H1 (cell line): ENCODE measurements around the gene PALD1. TPM values are rescaled to one million over a fixed set of nuclear protein-coding genes. Genes with fewer than 3 reads are reported as not detected.

Experiments used
- CTCF ChIA-PET: fragments of 300-600 bp; sonication (Branson Sonifier 250); formaldehyde crosslinking; loops from one replicate; lab custom pipeline; 2021; ENCODE audit not compliant: partially characterized antibody; lab: Charles Lee
- POLR2A ChIA-PET: fragments of 300-600 bp; sonication (Branson Sonifier 250); formaldehyde crosslinking; loops from one replicate; lab custom pipeline; 2021; ENCODE audit warnings: inconsistent platforms; ENCODE audit not compliant: partially characterized antibody; lab: Charles Lee
- DNase-seq, 2 experiments: peaks; one replicate each; pipeline versions ENCODE4 v3.0.0 to v3.0.0-alpha.2; 2010 to 2022; ENCODE audit warnings: low spot score in 2 of 2, low read depth in 1 of 2, mixed read lengths in 1 of 2
- FAIRE-seq: peaks from 2 replicates; lab custom pipeline; 2011; peaks lifted over from hg19 to GRCh38; lab: Jason Lieb, UNC
- H2AFZ ChIP-seq: 2 replicates; pipeline ENCODE4 v1.8.1; 2012; ENCODE audit warnings: low read length, inconsistent platforms
- H2AK5ac ChIP-seq: 2 replicates; pipeline ENCODE4 v1.6.1; 2013; ENCODE audit warnings: low read depth, low read length
- H2BK120ac ChIP-seq: replicated peaks from 2 replicates; pipeline ENCODE3; 2013; ENCODE audit warnings: low read depth, low read length, inconsistent platforms
- H2BK12ac ChIP-seq: 2 replicates; pipeline ENCODE4 v1.6.1; 2013; ENCODE audit warnings: low read depth, low read length
- H2BK15ac ChIP-seq: 2 replicates; pipeline ENCODE4 v1.6.1; 2013; ENCODE audit warnings: low read length
- H2BK20ac ChIP-seq: 2 replicates; pipeline ENCODE4 v1.6.1; 2013; ENCODE audit warnings: low read length
- H2BK5ac ChIP-seq: 2 replicates; pipeline ENCODE4 v1.6.1; 2013; ENCODE audit warnings: low read depth, low read length
- H3K14ac ChIP-seq: 2 replicates; pipeline ENCODE4 v1.6.1; 2013; ENCODE audit warnings: inconsistent platforms; ENCODE audit not compliant: insufficient read length
- H3K18ac ChIP-seq: 2 replicates; pipeline ENCODE4 v1.6.1; 2013; ENCODE audit warnings: low read length; ENCODE audit errors: extremely low read depth
- H3K23ac ChIP-seq: 2 replicates; pipeline ENCODE4 v1.6.1; 2013; ENCODE audit warnings: inconsistent platforms; ENCODE audit not compliant: insufficient read length
- H3K23me2 ChIP-seq: 2 replicates; pipeline ENCODE4 v1.6.1; 2013; ENCODE audit warnings: low read depth, low read length
- H3K27ac ChIP-seq: 2 replicates; pipeline ENCODE4 v1.6.1; 2011; ENCODE audit warnings: low read depth, low read length, inconsistent platforms
- H3K27me3 ChIP-seq, 4 experiments: replicated peaks in 1 of 4; 1 replicate in 1 of 4; 2 replicates in 3 of 4; pipeline versions ENCODE4 v1.6.1 to v1.8.1; 2011 to 2013; ENCODE audit warnings: low read length in 3 of 4, mild to moderate bottlenecking in 3 of 4, inconsistent platforms in 2 of 4, mixed read lengths in 2 of 4, moderate library complexity in 1 of 4; ENCODE audit not compliant: control insufficient read depth in 3 of 4, insufficient read depth in 3 of 4; ENCODE audit errors: extremely low read depth in 1 of 4
- H3K36me3 ChIP-seq, 4 experiments: 2 replicates each; pipeline versions ENCODE4 v1.6.1 to v1.8.1; 2011 to 2013; ENCODE audit warnings: mild to moderate bottlenecking in 4 of 4, low read length in 3 of 4, moderate library complexity in 2 of 4, control low read depth in 1 of 4, inconsistent platforms in 1 of 4; ENCODE audit not compliant: insufficient read depth in 4 of 4, control insufficient read depth in 2 of 4
- H3K4ac ChIP-seq: replicated peaks from 2 replicates; pipeline ENCODE3; 2013; ENCODE audit warnings: low read length, low read depth, mixed read lengths, inconsistent platforms; ENCODE audit not compliant: insufficient read length
- H3K4me1 ChIP-seq, 4 experiments: replicated peaks in 1 of 4; 1 replicate in 1 of 4; 2 replicates in 3 of 4; pipeline versions ENCODE4 v1.6.1 to v1.8.1; 2011 to 2013; ENCODE audit warnings: low read length in 3 of 4, inconsistent platforms in 2 of 4, mixed read lengths in 1 of 4; ENCODE audit not compliant: insufficient read depth in 4 of 4, control insufficient read depth in 3 of 4
- H3K4me2 ChIP-seq, 2 experiments: 2 replicates each; pipeline versions ENCODE4 v1.6.1 to v1.8.1; 2011 to 2013; ENCODE audit warnings: low read depth in 2 of 2, low read length in 2 of 2, control low read depth in 1 of 2, inconsistent platforms in 1 of 2, mild to moderate bottlenecking in 1 of 2; ENCODE audit not compliant: insufficient read depth in 1 of 2
- H3K4me3 ChIP-seq, 4 experiments: fragments of 200-600, 300-600 bp in 1 of 4; sonication (generic), shearing (Covaris generic), sonication (Bioruptor Twin) in 1 of 4; 2 replicates each; pipeline versions ENCODE4 v1.5.1 to v1.8.1; 2011 to 2016; ENCODE audit warnings: low read length in 4 of 4, low read depth in 3 of 4, control low read depth in 2 of 4, inconsistent platforms in 2 of 4, mild to moderate bottlenecking in 2 of 4, mixed read lengths in 1 of 4, moderate library complexity in 1 of 4; ENCODE audit not compliant: insufficient read depth in 2 of 4; ENCODE audit errors: extremely low read depth in 1 of 4
- H3K56ac ChIP-seq: replicated peaks from 2 replicates; pipeline ENCODE3; 2013; ENCODE audit warnings: low read depth, mild to moderate bottlenecking, mixed read lengths, low read length, inconsistent platforms; ENCODE audit not compliant: insufficient read length
- H3K79me1 ChIP-seq: 2 replicates; pipeline ENCODE4 v1.6.1; 2013; ENCODE audit warnings: low read depth, low read length, control low read depth
- H3K79me2 ChIP-seq, 2 experiments: 2 replicates each; pipeline versions ENCODE4 v1.6.1 to v1.8.1; 2012 to 2013; ENCODE audit warnings: low read length in 2 of 2, mild to moderate bottlenecking in 2 of 2, inconsistent platforms in 1 of 2; ENCODE audit not compliant: insufficient read depth in 2 of 2, control insufficient read depth in 1 of 2
- H3K9ac ChIP-seq, 4 experiments: replicated peaks in 1 of 4; 1 replicate in 1 of 4; 2 replicates in 3 of 4; pipeline versions ENCODE4 v1.6.1 to v1.8.1; 2011 to 2013; ENCODE audit warnings: low read depth in 3 of 4, low read length in 3 of 4, control low read depth in 2 of 4, mild to moderate bottlenecking in 2 of 4, moderate library complexity in 2 of 4, inconsistent platforms in 1 of 4; ENCODE audit errors: extremely low read depth in 1 of 4
- H3K9me3 ChIP-seq, 2 experiments: 2 replicates each; pipeline versions ENCODE4 v1.6.1 to v1.8.1; 2012 to 2013; ENCODE audit warnings: mild to moderate bottlenecking in 2 of 2, moderate library complexity in 2 of 2, control low read depth in 1 of 2, inconsistent platforms in 1 of 2, low read depth in 1 of 2, low read length in 1 of 2, mixed read lengths in 1 of 2; ENCODE audit not compliant: insufficient read depth in 2 of 2
- H4K20me1 ChIP-seq, 2 experiments: replicated peaks in 1 of 2; 2 replicates each; pipeline versions ENCODE3 to v1.8.1; 2011 to 2013; ENCODE audit warnings: inconsistent platforms in 2 of 2, low read length in 2 of 2, mild to moderate bottlenecking in 1 of 2; ENCODE audit not compliant: insufficient read depth in 2 of 2, control insufficient read depth in 1 of 2
- H4K5ac ChIP-seq: 2 replicates; pipeline ENCODE4 v1.6.1; 2013; ENCODE audit warnings: low read length, low read depth, mixed read lengths, inconsistent platforms; ENCODE audit not compliant: insufficient read length
- H4K8ac ChIP-seq: 2 replicates; pipeline ENCODE4 v1.8.0; 2013; ENCODE audit warnings: mild to moderate bottlenecking, moderate library complexity, low read length, inconsistent platforms; ENCODE audit not compliant: insufficient read depth; ENCODE audit errors: extremely low read depth
- H4K91ac ChIP-seq: replicated peaks from 2 replicates; pipeline ENCODE3; 2013; ENCODE audit warnings: low read length, mixed read lengths, inconsistent platforms; ENCODE audit not compliant: insufficient read length
- CREB1 ChIP-seq: IDR thresholded peaks from 2 replicates; pipeline ENCODE4 v1.6.1; 2012; ENCODE audit warnings: inconsistent platforms
- EGR1 ChIP-seq: IDR thresholded peaks from 2 replicates; pipeline ENCODE4 v1.6.1; 2011; ENCODE audit warnings: low read depth, low read length, borderline replicate concordance
- GABPA ChIP-seq: IDR thresholded peaks from 2 replicates; pipeline ENCODE4 v1.6.1; 2011; ENCODE audit warnings: mild to moderate bottlenecking, low read length, moderate library complexity, borderline replicate concordance; ENCODE audit not compliant: insufficient read depth
- NANOG ChIP-seq: IDR thresholded peaks from 2 replicates; pipeline ENCODE4 v1.6.1; 2011; ENCODE audit warnings: low read length, low read depth, mild to moderate bottlenecking, inconsistent platforms; ENCODE audit not compliant: insufficient read depth, poor library complexity, severe bottlenecking
- POU5F1 ChIP-seq: IDR thresholded peaks from 2 replicates; pipeline ENCODE4 v1.6.1; 2011; ENCODE audit warnings: low read depth, mild to moderate bottlenecking, low read length, moderate library complexity
- RNF2 ChIP-seq: fragments of 200-900, 300-1000 bp; sonication (generic); IDR thresholded peaks from 2 replicates; pipeline ENCODE4 v1.7.1; 2016; ENCODE audit warnings: borderline replicate concordance, low read depth, mild to moderate bottlenecking, antibody characterized with exemption, low read length; ENCODE audit not compliant: poor library complexity, severe bottlenecking; ENCODE audit errors: missing control alignments
- SAP30 ChIP-seq: fragments of 300-600 bp; sonication (generic); IDR thresholded peaks from 2 replicates; pipeline ENCODE4 v1.7.1; 2012; ENCODE audit warnings: low read length, moderate library complexity, mild to moderate bottlenecking, inconsistent platforms; ENCODE audit not compliant: insufficient read depth, insufficient replicate concordance
- SIX5 ChIP-seq: IDR thresholded peaks from 2 replicates; pipeline ENCODE4 v1.6.1; 2011; ENCODE audit warnings: mild to moderate bottlenecking, low read depth, low read length
- WGBS, 2 experiments: shearing (Covaris generic) in 1 of 2; methylation state at CpG; one replicate each; pipeline versions ENCODE4 v1.1.6 to v1.1.7; 2013 to 2015; ENCODE audit warnings: low lambda C conversion rate in 2 of 2, mixed read lengths in 2 of 2, inconsistent platforms in 1 of 2, low coverage in 1 of 2, missing lambda C conversion rate in 1 of 2; ENCODE audit not compliant: insufficient replicate concordance in 2 of 2, insufficient coverage in 1 of 2, insufficient read length in 1 of 2; ENCODE audit errors: extremely low coverage in 1 of 2, missing lambda C conversion rate in 1 of 2; 5-methylcytosine and 5-hydroxymethylcytosine counted together
- polyA plus RNA-seq, 7 experiments: library from polyadenylated mRNA; depleted of rRNA in 3 of 7; stranded (reverse) in 5 of 7; unstranded in 2 of 7; fragments of >200 nt in 5 of 7; fragments of 200-250 nt in 2 of 7; gene quantifications; 1 replicate in 5 of 7; 2 replicates in 1 of 7; 4 replicates in 1 of 7; pipeline versions ENCODE4 v1.2.1 to v1.2.3, GENCODE V29; 2011 to 2013; ENCODE audit warnings: missing spikeins in 2 of 7, mixed read lengths in 2 of 7
- total RNA-seq: library from RNA; stranded (reverse); fragmentation: NEBNext Ultra II Directional; extraction: Animal tissue kit (Norgen Biotek cat#: 25700); gene quantifications from 2 replicates; pipeline ENCODE4 v1.2.1, GENCODE V29; 2021
- TF ChIP-seq, protein P1 (sequence below), 3 experiments: IDR thresholded peaks; 1 replicate in 2 of 3; 2 replicates in 1 of 3; pipeline versions ENCODE4 v1.5.1 to v1.6.1; 2011; ENCODE audit warnings: low read length in 3 of 3, mild to moderate bottlenecking in 3 of 3, inconsistent platforms in 2 of 3, low read depth in 1 of 3, moderate library complexity in 1 of 3; ENCODE audit not compliant: insufficient read depth in 1 of 3; ENCODE audit errors: control extremely low read depth in 1 of 3
- TF ChIP-seq, protein P2 (sequence below): IDR thresholded peaks from 2 replicates; pipeline ENCODE4 v1.6.1; 2012; ENCODE audit warnings: inconsistent platforms

The PALD1 gene
- total and polyA plus RNA-seq, 2 of the 8 experiments (the other 6 are each of a cell fraction or from before 2014, with no cell fraction given), result 13.3 to 32.8 TPM

DNA sequence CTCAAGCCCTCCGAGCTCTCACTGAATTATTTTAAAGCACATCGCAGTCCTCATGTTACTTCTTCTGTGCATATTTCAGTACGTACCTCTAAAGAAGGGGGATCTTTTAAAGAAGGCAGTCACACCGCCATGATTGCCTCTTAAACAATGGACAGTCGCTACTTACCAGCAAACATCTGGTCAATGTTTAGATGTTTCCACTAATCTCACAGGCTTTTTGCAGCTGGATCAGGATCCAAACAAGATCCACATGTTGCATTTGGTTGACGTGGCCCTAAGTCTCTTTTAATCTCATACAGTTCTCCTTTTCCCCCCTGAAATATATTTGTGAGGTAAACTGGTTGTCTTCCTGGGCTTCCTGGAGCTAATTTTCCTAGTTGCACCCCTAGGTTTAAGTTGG lies 74.0 kb downstream of the PALD1 start:
- H2BK5ac ChIP-seq, result no peak overlapping the region
- no peaks in the 10 kb centered on the region; the same call in 1 of the 2 replicates for H3K79me1 ChIP-seq
- no peak overlapping the region for H2BK120ac ChIP-seq
- POLR2A ChIA-PET, result no interaction called here
- H3K23ac ChIP-seq, result no peak overlapping the region
- H3K4me1 ChIP-seq, result no peaks in the 10 kb centered on the region; a peak in 1 of 7 replicates
- no peak overlapping the region for H2BK15ac ChIP-seq
- no peaks in the 10 kb centered on the region for H3K27me3 ChIP-seq
- H2BK20ac ChIP-seq, result no peak overlapping the region
- H3K4me2 ChIP-seq, result no peak overlapping the region
- no peak overlapping the region for H3K27ac ChIP-seq
- H4K5ac ChIP-seq, result no peak overlapping the region
- H4K8ac ChIP-seq, result no peak overlapping the region
- WGBS, 2 experiments, result 88% methylated on average over 6 of the region's 6 CpGs; no CpG with 5 or more reads in 1 of the 2 experiments
- no peak overlapping the region for H2BK12ac ChIP-seq
- H4K20me1 ChIP-seq, result no peaks in the 10 kb centered on the region
- no peaks in the 10 kb centered on the region for H3K23me2 ChIP-seq
- H3K56ac ChIP-seq, result no peak overlapping the region
- FAIRE-seq (no peak), DNase-seq (no peak)
- H3K4me3 ChIP-seq, result no peak overlapping the region
- H3K9ac ChIP-seq, result no peak overlapping the region
- no peak overlapping the region for H4K91ac ChIP-seq
- no peak overlapping the region for H3K4ac ChIP-seq
- H2AK5ac ChIP-seq, result no peak overlapping the region
- H3K79me2 ChIP-seq, result no peaks in the 10 kb centered on the region
- no peaks in the 10 kb centered on the region for H3K9me3 ChIP-seq
- CTCF ChIA-PET, result interaction anchor here (1.0 to 26.8 kb wide), 10 partner anchors 8 to 326 kb away, joined by 3 to 908 read pairs (median 24); partner anchors contain the start of genes PALD1 and SGPL1
- H3K36me3 ChIP-seq, result peaks cover 0 to 4% (median 1%) of the 10 kb centered on the region in 4 experiments; a peak in 2 of 8 replicates
- no peak overlapping the region for H2AFZ ChIP-seq
- H3K18ac ChIP-seq, result no peak overlapping the region
- H3K14ac ChIP-seq, result no peak overlapping the region
- TF ChIP-seq, protein P1, sequence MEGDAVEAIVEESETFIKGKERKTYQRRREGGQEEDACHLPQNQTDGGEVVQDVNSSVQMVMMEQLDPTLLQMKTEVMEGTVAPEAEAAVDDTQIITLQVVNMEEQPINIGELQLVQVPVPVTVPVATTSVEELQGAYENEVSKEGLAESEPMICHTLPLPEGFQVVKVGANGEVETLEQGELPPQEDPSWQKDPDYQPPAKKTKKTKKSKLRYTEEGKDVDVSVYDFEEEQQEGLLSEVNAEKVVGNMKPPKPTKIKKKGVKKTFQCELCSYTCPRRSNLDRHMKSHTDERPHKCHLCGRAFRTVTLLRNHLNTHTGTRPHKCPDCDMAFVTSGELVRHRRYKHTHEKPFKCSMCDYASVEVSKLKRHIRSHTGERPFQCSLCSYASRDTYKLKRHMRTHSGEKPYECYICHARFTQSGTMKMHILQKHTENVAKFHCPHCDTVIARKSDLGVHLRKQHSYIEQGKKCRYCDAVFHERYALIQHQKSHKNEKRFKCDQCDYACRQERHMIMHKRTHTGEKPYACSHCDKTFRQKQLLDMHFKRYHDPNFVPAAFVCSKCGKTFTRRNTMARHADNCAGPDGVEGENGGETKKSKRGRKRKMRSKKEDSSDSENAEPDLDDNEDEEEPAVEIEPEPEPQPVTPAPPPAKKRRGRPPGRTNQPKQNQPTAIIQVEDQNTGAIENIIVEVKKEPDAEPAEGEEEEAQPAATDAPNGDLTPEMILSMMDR (IDR thresholded peaks at IDR 0.05; ENCODE audit: control extremely low read depth in 1 of 3, insufficient read depth in 1 of 3, low read depth in 1 of 3, low read length in 3 of 3), result no peak
- TF ChIP-seq NANOG, result no peak
- TF ChIP-seq, protein P2, sequence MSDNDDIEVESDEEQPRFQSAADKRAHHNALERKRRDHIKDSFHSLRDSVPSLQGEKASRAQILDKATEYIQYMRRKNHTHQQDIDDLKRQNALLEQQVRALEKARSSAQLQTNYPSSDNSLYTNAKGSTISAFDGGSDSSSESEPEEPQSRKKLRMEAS, result no peak
- TF ChIP-seq EGR1, result no peak
- no peak for TF ChIP-seq POU5F1
- TF ChIP-seq GABPA, result no peak
- no peak for TF ChIP-seq SAP30
- no peak for TF ChIP-seq CREB1
- TF ChIP-seq SIX5, result no peak
- TF ChIP-seq RNF2, result no peak
